Activated CD4-positive, alpha-beta memory T cell treated with anti-CD3 and anti-CD28 coated beads for 36 hours (primary cell): ENCODE measurements around the gene CHCHD3. TPM values are rescaled to one million over a fixed set of nuclear protein-coding genes. Genes with fewer than 3 reads are reported as not detected.
"Not testable (repeated sequence)": the region's sequence is repeated elsewhere in the genome, so short reads cannot be mapped to it uniquely, and the experiment has no call there.

ENCODE experiments used
- CTCF ChIA-PET: fragments of 350-600 bp; sonication (Branson Sonifier 250); formaldehyde crosslinking; loops from one replicate; lab custom pipeline; 2021; ENCODE audit warnings: antibody characterized with exemption, inconsistent platforms; lab: Charles Lee
- POLR2A ChIA-PET: fragments of 350-600 bp; sonication (Branson Sonifier 250); formaldehyde crosslinking; loops from one replicate; lab custom pipeline; 2021; ENCODE audit warnings: antibody characterized with exemption; lab: Charles Lee
- DNase-seq: peaks from one replicate; pipeline ENCODE4 v3.0.0-alpha.2; 2020
- H3K27ac Mint-ChIP-seq: one replicate; pipeline ENCODE4 v1.8.0; 2021; ENCODE audit warnings: mixed read lengths
- H3K27me3 Mint-ChIP-seq: one replicate; pipeline ENCODE4 v1.8.0; 2021; ENCODE audit warnings: mixed read lengths
- H3K36me3 Mint-ChIP-seq: one replicate; pipeline ENCODE4 v1.8.0; 2021; ENCODE audit warnings: mixed read lengths
- H3K4me1 Mint-ChIP-seq: one replicate; pipeline ENCODE4 v1.8.0; 2021; ENCODE audit warnings: low read depth, mixed read lengths
- H3K4me3 Mint-ChIP-seq: one replicate; pipeline ENCODE4 v1.8.0; 2021; ENCODE audit warnings: mild to moderate bottlenecking, mixed read lengths
- H3K9me3 Mint-ChIP-seq: one replicate; pipeline ENCODE4 v1.8.0; 2021; ENCODE audit warnings: mixed read lengths
- intact Hi-C: fragments of 100-400 bp; cut with micrococcal nuclease; formaldehyde crosslinking; loops from one replicate; pipeline ENCODE4 v1.15.1; 2023
- total RNA-seq, 2 experiments: library from RNA; stranded (reverse); gene quantifications; one replicate each; pipeline ENCODE4 v1.2.3, GENCODE V29; 2021

The CHCHD3 gene
- total RNA-seq, 2 experiments from 2014 or later, result 49.6 to 51.0 TPM

DNA sequence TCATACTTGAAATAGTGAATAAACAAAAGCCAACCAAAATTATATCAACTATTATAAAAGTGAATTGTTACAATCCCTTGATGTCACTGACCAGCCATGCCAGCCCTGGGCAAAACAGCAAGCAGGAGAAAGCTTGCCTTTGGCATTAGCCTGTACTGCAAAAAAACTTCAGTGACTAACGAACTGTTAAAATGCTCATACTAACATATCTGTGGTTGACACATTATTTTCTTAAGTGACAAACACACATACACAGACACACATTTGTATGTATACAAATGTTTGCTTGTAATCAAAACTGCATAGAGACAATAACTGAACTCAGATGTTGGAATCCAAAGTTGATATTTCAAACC lies 29.5 kb downstream of the CHCHD3 start:
- H3K36me3 Mint-ChIP-seq, result no peaks in the 10 kb centered on the region
- no peaks in the 10 kb centered on the region for H3K27me3 Mint-ChIP-seq
- CTCF ChIA-PET, result no interaction called here
- H3K4me1 Mint-ChIP-seq, result peaks cover 21% of the 10 kb centered on the region
- intact Hi-C loops, result no loop called here
- POLR2A ChIA-PET, result no interaction called here
- no peak overlapping the region for H3K27ac Mint-ChIP-seq
- DNase-seq, result no peak
- no peaks in the 10 kb centered on the region for H3K9me3 Mint-ChIP-seq
- H3K4me3 Mint-ChIP-seq, result no peak overlapping the region

GRCh38 chr7:133051719-133052400 lies 30.0 kb downstream of the CHCHD3 start:
- Mint-ChIP-seq H3K4me3 (no peak overlapping the region), H3K36me3 (peaks cover 5% of the 10 kb centered on the region), H3K4me1 (peaks cover 18% of the 10 kb centered on the region), H3K27ac (no peak overlapping the region), H3K9me3 (no peaks in the 10 kb centered on the region), H3K27me3 (no peaks in the 10 kb centered on the region)
- ChIA-PET CTCF (no interaction called here), POLR2A (no interaction called here)
- no peak for DNase-seq
- intact Hi-C loops, result no loop called here

DNA sequence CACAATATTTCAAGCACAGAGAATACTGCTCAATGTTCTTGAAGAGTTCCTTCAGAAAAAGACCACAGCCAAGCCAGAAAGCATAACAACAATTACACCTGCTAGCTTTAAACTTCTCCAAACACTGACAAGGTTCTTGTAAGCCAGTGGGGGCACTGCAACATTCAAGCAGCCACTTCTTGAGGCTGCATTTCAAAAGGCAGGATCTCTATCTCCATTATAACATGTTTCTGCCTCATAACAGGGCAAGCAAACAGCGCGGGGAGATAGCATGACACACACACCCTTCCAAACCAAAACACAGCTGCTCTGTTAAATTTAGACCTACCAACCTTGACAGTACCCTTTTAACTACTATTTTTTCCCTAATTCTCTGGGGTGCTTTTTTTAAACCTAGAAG lies 30.8 kb downstream of the CHCHD3 start:
- no peak overlapping the region for H3K4me3 Mint-ChIP-seq
- H3K27me3 Mint-ChIP-seq, result no peaks in the 10 kb centered on the region
- no peak overlapping the region for H3K27ac Mint-ChIP-seq
- CTCF ChIA-PET, result no interaction called here
- POLR2A ChIA-PET, result no interaction called here
- no peak for DNase-seq
- H3K36me3 Mint-ChIP-seq, result peaks cover 6% of the 10 kb centered on the region
- peaks cover 15% of the 10 kb centered on the region for H3K4me1 Mint-ChIP-seq
- H3K9me3 Mint-ChIP-seq, result no peaks in the 10 kb centered on the region
- intact Hi-C loops, result no loop called here

DNA sequence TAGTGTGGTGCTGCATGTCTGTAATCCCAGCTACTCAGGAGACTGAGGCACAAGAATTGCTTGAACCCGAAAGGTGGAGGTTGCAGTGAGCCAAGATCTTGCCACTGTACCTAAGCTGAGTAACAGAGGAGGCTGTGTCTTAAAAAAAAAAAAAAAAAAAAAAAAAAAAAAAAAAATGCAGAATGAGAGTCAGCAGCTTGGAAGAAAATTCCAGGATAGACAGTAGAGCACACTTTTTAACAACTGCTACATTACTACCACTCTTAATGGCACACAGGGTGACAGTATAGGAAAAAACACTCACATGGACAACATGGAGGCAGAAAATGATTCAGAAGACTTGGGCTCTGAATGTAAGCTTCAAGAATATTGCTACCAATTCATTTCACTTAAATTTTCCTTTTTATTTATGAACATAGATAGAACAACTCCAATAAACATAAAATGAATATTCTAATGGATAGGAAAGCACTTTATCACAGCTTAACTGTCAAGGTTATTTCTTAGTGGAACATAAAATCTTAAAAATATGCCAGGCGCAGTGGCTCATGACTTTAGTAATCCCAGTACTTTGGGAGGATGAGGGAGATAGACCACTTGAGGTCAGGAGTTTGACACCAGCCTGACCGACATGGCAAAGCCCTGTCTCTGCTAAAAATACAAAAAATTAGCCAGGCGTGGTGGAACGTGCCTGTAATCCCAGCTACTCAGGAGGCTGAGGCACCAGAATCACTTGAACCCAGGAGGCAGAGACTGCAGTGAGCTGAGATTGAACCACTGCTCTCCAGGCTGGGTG lies 31.5 kb downstream of the CHCHD3 start:
- ChIA-PET POLR2A (no interaction called here), CTCF (interaction anchor here (0.6 kb wide), 1 partner anchor 359 kb away, joined by 3 read pairs; no protein-coding TSS in a partner anchor)
- no peak for DNase-seq
- H3K36me3 Mint-ChIP-seq, result peaks cover 6% of the 10 kb centered on the region
- peaks cover 15% of the 10 kb centered on the region for H3K4me1 Mint-ChIP-seq
- H3K9me3 Mint-ChIP-seq, result no peaks in the 10 kb centered on the region
- H3K27ac Mint-ChIP-seq, result no peak overlapping the region
- H3K4me3 Mint-ChIP-seq, result no peak overlapping the region
- intact Hi-C loops, result no loop called here
- no peaks in the 10 kb centered on the region for H3K27me3 Mint-ChIP-seq

- DNase-seq, result no peak
- H3K27me3 Mint-ChIP-seq, result no peaks in the 10 kb centered on the region
- peaks cover 10% of the 10 kb centered on the region for H3K4me1 Mint-ChIP-seq
- H3K27ac Mint-ChIP-seq, result no peak overlapping the region
- CTCF ChIA-PET, result no interaction called here
- no peaks in the 10 kb centered on the region for H3K9me3 Mint-ChIP-seq
- intact Hi-C loops, result no loop called here
- peaks cover 8% of the 10 kb centered on the region for H3K36me3 Mint-ChIP-seq
- H3K4me3 Mint-ChIP-seq, result no peak overlapping the region
- POLR2A ChIA-PET, result interaction anchor here (0.6 kb wide), 1 partner anchor 1495 kb away, joined by 3 read pairs; no protein-coding TSS in a partner anchor
Observed at GRCh38 chr7:133048589-133048988, 33.3 kb downstream of the CHCHD3 start.

DNA sequence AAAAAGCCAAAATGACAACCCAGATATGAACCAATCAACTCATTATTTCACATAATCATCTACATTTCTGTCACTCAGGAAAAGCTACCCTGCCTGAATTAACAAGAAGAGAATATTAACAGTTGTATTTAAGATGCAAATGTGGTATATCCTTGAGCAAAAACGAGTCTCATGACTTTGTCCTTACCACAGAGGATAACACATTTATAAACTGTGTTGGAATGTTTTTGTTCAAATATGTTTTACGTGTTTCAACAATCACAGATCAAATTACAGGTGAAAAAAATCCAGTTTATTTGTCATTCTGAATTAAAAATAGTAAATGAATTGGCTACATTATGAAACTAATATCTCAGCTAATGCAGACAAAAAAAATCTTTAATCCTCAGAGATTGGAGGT lies 34.6 kb downstream of the CHCHD3 start:
- no peak for DNase-seq
- peaks cover 8% of the 10 kb centered on the region for H3K36me3 Mint-ChIP-seq
- H3K9me3 Mint-ChIP-seq, result no peaks in the 10 kb centered on the region
- H3K27me3 Mint-ChIP-seq, result no peaks in the 10 kb centered on the region
- intact Hi-C loops, result no loop called here
- no peak overlapping the region for H3K27ac Mint-ChIP-seq
- POLR2A ChIA-PET, result no interaction called here
- peaks cover 3% of the 10 kb centered on the region for H3K4me1 Mint-ChIP-seq
- CTCF ChIA-PET, result no interaction called here
- H3K4me3 Mint-ChIP-seq, result no peak overlapping the region

GRCh38 chr7:133044722-133045473 lies 37.0 kb downstream of the CHCHD3 start:
- H3K4me1 Mint-ChIP-seq, result no peaks in the 10 kb centered on the region
- H3K27me3 Mint-ChIP-seq, result no peaks in the 10 kb centered on the region
- no peaks in the 10 kb centered on the region for H3K9me3 Mint-ChIP-seq
- CTCF ChIA-PET, result no interaction called here
- H3K4me3 Mint-ChIP-seq, result no peak overlapping the region
- intact Hi-C loops, result no loop called here
- POLR2A ChIA-PET, result no interaction called here
- H3K36me3 Mint-ChIP-seq, result peaks cover 11% of the 10 kb centered on the region
- no peak overlapping the region for H3K27ac Mint-ChIP-seq
- no peak for DNase-seq

- POLR2A ChIA-PET, result no interaction called here
- no peak for DNase-seq
- H3K9me3 Mint-ChIP-seq, result no peaks in the 10 kb centered on the region
- peaks cover 6% of the 10 kb centered on the region for H3K4me1 Mint-ChIP-seq
- no peaks in the 10 kb centered on the region for H3K27me3 Mint-ChIP-seq
- H3K27ac Mint-ChIP-seq, result no peak overlapping the region
- peaks cover 7% of the 10 kb centered on the region for H3K36me3 Mint-ChIP-seq
- no peak overlapping the region for H3K4me3 Mint-ChIP-seq
- CTCF ChIA-PET, result no interaction called here
- intact Hi-C loops, result no loop called here
Observed at GRCh38 chr7:133040674-133041073, 41.2 kb downstream of the CHCHD3 start.

- H3K27ac Mint-ChIP-seq, result no peak overlapping the region
- DNase-seq, result no peak
- intact Hi-C loops, result no loop called here
- no peaks in the 10 kb centered on the region for H3K9me3 Mint-ChIP-seq
- ChIA-PET POLR2A (no interaction called here), CTCF (no interaction called here)
- peaks cover 12% of the 10 kb centered on the region for H3K36me3 Mint-ChIP-seq
- no peaks in the 10 kb centered on the region for H3K27me3 Mint-ChIP-seq
- H3K4me3 Mint-ChIP-seq, result no peak overlapping the region
- H3K4me1 Mint-ChIP-seq, result peaks cover 6% of the 10 kb centered on the region
Observed at GRCh38 chr7:133040178-133040577, 41.7 kb downstream of the CHCHD3 start.

GRCh38 chr7:133039614-133040013 lies 42.3 kb downstream of the CHCHD3 start:
- no peaks in the 10 kb centered on the region for H3K9me3 Mint-ChIP-seq
- POLR2A ChIA-PET, result no interaction called here
- no peak overlapping the region for H3K27ac Mint-ChIP-seq
- intact Hi-C loops, result no loop called here
- peaks cover 6% of the 10 kb centered on the region for H3K4me1 Mint-ChIP-seq
- H3K27me3 Mint-ChIP-seq, result no peaks in the 10 kb centered on the region
- no peak overlapping the region for H3K4me3 Mint-ChIP-seq
- H3K36me3 Mint-ChIP-seq, result peaks cover 15% of the 10 kb centered on the region
- DNase-seq, result no peak
- CTCF ChIA-PET, result no interaction called here

- POLR2A ChIA-PET, result no interaction called here
- H3K4me3 Mint-ChIP-seq, result no peak overlapping the region
- H3K9me3 Mint-ChIP-seq, result no peaks in the 10 kb centered on the region
- H3K4me1 Mint-ChIP-seq, result peaks cover 8% of the 10 kb centered on the region
- no peak for DNase-seq
- peaks cover 10% of the 10 kb centered on the region for H3K36me3 Mint-ChIP-seq
- H3K27me3 Mint-ChIP-seq, result no peaks in the 10 kb centered on the region
- intact Hi-C loops, result loop anchor here (1.0 kb wide), 1 partner anchor 22 kb away; no protein-coding TSS in a partner anchor
- CTCF ChIA-PET, result no interaction called here
- no peak overlapping the region for H3K27ac Mint-ChIP-seq
Observed at GRCh38 chr7:133036289-133036688, 45.6 kb downstream of the CHCHD3 start.

DNA sequence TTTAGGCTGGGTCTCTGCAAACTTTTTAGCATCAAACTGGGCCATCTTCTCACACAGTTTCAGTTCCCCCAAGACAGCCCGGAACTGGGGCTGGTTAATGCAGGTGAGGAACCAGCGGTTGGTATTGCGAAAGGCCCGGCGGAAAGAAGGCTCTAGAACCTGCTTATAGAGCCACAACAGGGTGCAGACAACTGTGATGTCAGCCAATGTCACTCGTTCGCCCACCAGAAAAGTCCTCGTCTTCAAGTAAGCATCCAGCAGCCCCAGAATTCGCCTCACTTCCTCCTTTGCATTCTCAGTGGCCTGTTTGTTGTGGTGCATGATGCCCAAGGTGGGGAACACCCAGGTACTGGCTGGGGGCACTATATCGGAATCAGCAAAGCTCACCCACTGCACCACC lies 46.6 kb downstream of the CHCHD3 start:
- CTCF ChIA-PET, DNase-seq, H3K4me1 Mint-ChIP-seq, H3K27ac Mint-ChIP-seq, H3K27me3 Mint-ChIP-seq, intact Hi-C loops, H3K4me3 Mint-ChIP-seq, POLR2A ChIA-PET, H3K9me3 Mint-ChIP-seq: not testable (repeated sequence)
- peaks cover 10% of the 10 kb centered on the region for H3K36me3 Mint-ChIP-seq
